NCI-H2081 treated with DMSO at 0.1 percent for 48 hours (cell line): ENCODE measurements around the gene IRF2.

ENCODE experiments used
- DNase-seq: peaks from one replicate; lab custom pipeline; 2025; lab: John Stamatoyannopoulos, UW

IRF2 gene

DNA sequence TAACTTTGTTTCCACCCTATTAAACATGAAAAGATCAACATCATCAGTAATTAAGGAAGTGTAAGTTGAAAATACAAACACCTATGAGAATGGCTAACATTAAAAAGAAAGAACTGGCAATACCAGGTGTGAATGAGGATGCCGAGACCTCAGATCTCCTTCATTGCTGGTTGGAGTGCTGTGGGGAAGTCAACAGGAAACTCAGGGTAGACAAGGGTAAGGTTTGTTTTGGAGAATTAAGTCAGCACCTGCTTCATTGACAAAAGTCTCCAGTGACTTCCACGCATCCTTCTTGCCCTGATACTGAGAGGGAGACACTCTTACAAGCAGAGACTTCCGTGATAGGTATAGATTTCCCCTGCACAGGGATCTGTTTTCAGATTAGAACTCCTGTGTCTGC lies 106.1 kb downstream of the IRF2 start:
- DNase-seq: no peak

GRCh38 chr4:184364100-184364921 lies 110.0 kb downstream of the IRF2 start:
- DNase-seq: no peak

DNA sequence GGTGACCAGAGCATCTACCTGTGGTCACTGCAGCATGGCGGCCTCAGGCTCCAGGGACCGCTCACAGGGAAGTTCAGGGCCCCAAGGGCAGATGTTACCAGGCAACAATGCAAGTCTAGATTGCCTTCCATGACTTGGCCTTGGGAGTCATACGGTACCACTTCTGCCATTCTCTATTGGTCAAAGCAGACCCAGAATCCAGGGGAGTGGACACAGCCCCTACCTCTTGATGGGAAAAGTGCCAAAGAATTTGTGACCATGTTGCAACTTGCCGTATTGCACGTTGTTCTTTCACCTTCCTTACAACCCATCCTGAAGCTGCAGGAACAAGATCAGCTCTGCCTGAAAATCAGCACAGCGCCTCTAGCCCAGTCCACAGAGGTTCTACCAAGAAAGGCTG lies 111.1 kb downstream of the IRF2 start:
- no peak for DNase-seq

DNA sequence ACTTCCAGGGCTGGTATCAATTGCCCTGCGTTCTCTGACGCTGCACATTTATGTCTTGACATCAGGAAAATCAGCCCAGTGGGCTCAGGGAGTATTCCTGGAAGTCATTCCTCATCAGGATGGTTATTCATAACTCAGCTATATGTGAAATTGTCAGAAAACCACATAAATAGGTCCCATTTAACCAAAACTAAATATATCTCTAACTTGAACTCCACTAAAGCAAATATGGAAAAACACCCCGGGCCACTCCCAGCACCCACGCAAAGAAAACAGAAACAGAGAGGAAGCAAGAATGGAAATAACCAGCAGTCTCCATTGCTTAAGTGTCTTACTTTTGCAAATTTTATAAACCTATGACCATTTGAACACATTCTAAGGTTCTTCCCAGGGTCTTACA lies 112.0 kb downstream of the IRF2 start:
- DNase-seq: no peak

DNA sequence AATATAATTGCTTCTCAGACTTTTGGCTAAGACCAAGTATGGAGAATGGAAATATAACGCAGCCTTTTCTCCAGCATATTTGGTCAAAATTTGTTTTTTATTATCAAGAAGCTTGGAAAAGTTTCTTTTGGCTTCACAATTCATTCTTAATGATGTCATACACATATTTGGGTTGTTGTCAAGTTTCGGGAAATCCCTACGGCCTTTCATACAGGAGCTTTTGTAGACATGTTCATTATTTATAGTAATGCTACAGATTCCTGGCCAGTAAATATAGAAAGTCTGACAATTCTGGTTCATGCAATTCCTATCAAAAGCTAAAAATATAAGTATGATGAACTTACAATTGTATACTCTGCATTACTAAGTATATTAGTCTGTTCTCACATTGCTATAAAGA lies 112.9 kb downstream of the IRF2 start:
- no peak for DNase-seq

- DNase-seq: no peak
These were observed 114.5 kb downstream of the IRF2 start for GRCh38 chr4:184359888-184360287.

GRCh38 chr4:184358521-184359232 lies 115.7 kb downstream of the IRF2 start:
- DNase-seq: no peak

- DNase-seq: no peak
These were observed 116.6 kb downstream of the IRF2 start for GRCh38 chr4:184357772-184358171.

DNA sequence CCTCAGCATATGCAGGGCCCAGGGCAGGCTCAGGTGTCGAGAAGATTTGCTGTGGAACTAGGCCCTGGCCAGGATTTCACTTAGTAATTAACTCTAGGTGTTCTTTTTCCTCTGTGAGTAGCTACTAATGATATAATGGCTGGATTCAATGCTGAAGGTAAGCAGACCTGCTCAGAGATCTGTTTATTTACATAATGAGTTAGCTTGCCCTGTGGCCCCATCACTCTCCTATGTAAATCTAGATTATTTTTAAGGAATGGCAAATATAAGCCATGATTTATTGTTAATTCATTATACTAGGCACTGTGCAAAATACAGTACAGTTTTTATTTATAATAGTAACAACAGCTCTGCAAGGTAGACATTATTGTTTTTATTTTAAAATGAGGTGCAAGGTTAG lies 117.2 kb downstream of the IRF2 start:
- no peak for DNase-seq

- no peak for DNase-seq
These were observed 118.0 kb downstream of the IRF2 start for GRCh38 chr4:184356366-184356765.

DNA sequence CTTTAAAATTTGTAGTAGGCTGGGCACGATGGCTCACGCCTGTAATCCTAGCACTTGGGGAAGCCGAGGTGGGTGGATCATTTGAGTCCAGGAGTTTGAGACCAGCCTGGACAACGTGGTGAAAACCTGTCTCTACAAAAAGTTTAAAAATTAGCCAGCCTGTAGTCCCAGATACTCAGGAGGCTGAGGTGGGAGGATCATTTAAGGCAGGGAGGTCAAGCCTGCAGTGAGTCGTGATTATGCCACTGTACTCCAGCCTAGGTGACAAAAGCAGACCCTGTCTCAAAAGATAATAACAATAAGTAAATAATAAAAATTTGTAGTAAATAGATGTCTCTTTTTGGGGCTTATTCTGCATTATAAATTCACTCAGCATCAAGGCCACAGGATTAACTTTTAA lies 118.5 kb downstream of the IRF2 start:
- DNase-seq: no peak

GRCh38 chr4:184355111-184355604 lies 119.2 kb downstream of the IRF2 start:
- DNase-seq: no peak

GRCh38 chr4:184352891-184353290 lies 121.5 kb downstream of the IRF2 start:
- no peak for DNase-seq

GRCh38 chr4:184351560-184352451 lies 122.5 kb downstream of the IRF2 start:
- no peak for DNase-seq

GRCh38 chr4:184350964-184351363 lies 123.4 kb downstream of the IRF2 start:
- no peak for DNase-seq

GRCh38 chr4:184350213-184350817 lies 124.0 kb downstream of the IRF2 start:
- DNase-seq: no peak

- DNase-seq: no peak
These were observed 124.9 kb downstream of the IRF2 start for GRCh38 chr4:184349283-184350039.

DNA sequence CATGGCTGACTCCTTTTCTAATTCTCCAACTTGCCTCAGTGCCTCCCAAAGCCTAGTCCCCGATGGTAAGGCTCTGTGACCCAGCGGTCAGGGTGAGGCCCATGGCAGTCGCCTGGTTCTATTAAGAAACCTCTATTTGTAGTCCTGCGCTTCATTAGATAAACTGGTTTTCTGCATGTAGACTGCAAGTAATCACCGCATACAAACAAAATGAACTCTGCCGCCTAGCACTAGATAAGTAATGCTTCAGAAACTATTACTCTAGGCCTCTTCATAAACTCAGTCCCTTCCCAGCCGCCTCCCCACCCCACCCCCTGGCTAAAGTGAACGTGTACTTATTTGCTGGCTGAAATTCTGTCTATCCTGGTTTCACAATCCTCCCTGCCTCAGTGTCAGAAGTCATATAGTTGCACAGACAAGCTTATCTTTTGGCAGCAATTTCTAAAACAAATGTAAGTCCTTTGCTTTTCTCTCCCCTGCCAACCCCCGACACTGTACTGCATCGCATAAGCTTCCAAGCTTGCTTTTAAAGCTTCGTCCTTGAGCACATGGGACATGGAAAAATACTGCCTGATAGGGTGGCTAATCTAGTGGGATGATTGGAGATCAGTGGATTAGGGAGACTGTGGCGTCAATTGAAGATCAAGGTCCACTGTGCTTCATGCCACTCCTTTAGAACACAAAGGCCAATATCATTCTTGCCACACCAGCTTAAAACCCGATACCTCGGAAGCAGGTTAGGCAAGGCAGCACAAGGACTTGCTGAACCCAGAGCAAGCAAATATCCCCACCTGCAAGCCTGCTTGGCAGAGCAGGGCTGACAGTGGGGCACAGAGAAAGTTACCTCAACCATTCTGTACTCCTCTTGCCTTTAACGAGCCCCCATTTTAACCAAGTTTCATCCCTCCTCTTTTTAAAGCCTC lies 125.8 kb downstream of the IRF2 start:
- DNase-seq: no peak

- no peak for DNase-seq
These were observed 126.8 kb downstream of the IRF2 start for GRCh38 chr4:184347251-184348239.
